Stimulated activated CD8-positive, alpha-beta memory T cell treated with anti-CD3 and anti-CD28 coated beads, Interleukin-15, amount 100 ng/mL, for 1 hour (primary cell): ENCODE measurements around the gene PRIMA1.
"Not testable (repeated sequence)": the region's sequence is repeated elsewhere in the genome, so short reads cannot be mapped to it uniquely, and the experiment has no call there.

Experiments used
- DNase-seq: peaks from one replicate; pipeline ENCODE4 v3.0.0-alpha.2; 2020; ENCODE audit warnings: low read depth

The PRIMA1 gene

DNA sequence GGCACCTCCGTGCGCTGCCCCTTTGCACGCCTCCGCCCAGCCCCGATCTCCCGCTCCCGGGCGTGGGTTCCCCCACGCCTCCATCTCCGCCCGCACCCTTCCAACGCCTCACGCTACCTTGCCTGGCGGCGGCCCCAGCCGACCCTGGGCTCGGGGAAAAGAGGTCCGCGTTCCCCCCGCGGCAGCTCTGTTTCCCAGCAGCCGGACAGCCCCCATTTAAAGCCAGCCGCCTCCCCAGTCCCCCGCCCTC, at the start of gene PRIMA1:
PRIMA1 (minus strand) TSS at position 193 of the 250 bp plus-strand sequence. CDS start 767 bp downstream, outside the sequence.
- no peak for DNase-seq

DNA sequence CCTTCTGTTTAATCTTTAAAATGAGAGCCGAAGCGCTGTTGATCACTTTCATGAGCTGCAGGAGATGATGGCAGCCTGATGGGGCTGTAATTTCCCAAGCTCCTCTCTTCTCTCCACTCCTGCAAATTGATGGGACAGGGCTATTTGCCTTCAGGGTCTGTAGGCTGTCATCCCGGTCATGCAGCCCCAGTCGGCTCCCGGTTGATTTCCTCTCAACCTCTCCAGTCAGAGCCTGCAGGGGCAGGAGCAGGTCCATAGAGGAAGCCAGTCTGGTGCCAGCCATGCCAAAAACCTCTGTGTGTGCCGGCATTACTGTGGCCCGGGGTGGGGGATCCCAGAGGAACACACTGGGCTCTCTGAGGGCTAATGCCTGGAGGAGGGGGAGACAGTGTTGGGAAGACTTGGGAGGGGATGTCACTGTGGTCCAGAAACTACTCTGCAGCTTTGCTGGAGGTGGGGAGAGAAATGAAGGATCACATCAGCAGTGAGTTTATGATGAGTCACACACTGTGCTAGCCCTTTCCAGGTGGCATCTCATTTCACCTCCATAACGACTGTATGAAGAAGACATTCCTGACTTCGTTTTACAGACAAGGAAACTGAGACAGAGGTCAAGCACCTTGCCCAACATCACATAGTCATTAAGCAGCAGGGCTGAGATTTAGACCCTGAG, 46.5 kb upstream of the PRIMA1 start:
- DNase-seq, result no peak

- no peak for DNase-seq
Observed at GRCh38 chr14:93832665-93833064, 44.4 kb upstream of the PRIMA1 start.

- DNase-seq, result no peak
Observed at GRCh38 chr14:93832081-93832480, 43.8 kb upstream of the PRIMA1 start.

- no peak for DNase-seq
Observed at GRCh38 chr14:93830753-93831461, 42.6 kb upstream of the PRIMA1 start.

GRCh38 chr14:93829839-93830481, 41.7 kb upstream of the PRIMA1 start:
- DNase-seq, result no peak

- no peak for DNase-seq
Observed at GRCh38 chr14:93825235-93825553, 36.9 kb upstream of the PRIMA1 start.

DNA sequence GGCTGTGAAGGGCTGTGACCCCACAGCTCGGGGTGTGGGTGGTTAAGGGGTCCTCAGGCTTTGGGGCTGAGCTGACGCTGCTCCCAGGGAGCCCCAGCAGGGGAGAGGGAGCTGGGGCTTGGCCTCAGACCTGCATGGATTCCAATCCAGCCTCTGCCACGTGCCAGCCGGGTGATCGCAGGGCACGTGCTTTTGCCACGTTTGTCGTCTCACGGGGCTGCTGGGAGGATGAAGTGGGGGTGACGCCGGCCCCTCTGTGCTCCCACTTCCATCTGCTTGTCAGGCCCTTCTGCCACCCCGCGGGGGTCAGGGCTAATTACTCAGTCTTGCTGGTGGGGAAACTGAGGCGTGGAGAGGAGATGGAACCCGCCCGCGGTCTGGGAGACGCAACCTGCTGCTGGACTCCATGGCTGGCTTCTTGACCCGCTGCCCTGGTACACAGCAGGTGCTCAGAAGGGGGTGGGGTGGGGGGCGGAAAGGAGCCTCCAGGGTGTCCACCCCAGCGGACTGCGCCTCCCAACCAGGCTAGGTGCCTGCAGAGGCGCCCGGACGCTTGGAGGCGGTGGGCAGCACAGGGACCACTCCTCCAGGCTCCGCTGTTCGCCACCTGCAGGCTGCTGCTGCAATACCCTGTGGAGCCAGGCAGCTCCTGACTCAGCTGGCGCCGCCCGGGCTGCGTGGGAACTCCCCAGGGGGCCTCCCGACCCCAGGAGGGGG, 36.4 kb upstream of the PRIMA1 start:
- no peak for DNase-seq

DNA sequence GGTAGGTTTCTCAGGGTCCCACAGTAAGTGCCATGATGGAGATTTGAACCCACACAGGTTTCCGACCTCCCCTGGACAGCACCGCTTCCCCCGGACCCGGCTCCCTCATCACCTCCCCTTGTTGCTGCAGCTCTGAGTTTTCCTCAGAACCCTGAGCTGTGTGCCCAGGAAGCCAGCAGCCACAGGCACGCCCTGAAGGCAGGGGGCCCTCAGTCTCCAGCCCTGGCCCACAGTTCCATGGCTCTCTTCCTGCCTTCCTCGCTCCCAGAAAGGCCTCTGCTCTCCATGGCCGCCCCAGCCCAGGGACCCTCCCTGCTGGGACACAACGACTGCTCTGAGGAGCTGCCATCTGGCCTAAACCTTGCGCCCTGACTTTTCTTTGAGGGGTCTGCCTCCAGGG, 35.8 kb upstream of the PRIMA1 start:
- DNase-seq, result no peak

- DNase-seq, result no peak
Observed at GRCh38 chr14:93821051-93821450, 32.8 kb upstream of the PRIMA1 start.

DNA sequence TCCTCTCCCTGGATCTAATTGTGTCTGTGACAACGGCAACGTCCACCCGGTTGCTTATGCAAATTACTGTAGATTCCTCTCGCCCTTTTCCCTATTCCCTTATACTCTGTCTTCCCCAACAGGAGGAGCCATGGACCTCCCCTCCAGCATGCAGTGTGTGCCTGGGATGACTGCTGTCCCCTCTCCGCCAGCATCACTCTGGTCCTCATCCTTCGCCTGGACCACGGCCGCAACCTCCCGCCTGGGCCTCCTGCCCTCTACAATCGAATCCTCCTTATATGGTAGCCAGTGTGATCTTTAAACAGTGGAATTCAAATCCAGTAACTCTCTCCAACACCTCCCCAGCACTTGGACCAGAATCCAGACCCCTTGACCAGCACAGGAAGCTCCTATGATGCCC, 30.6 kb upstream of the PRIMA1 start:
- DNase-seq, result no peak

DNA sequence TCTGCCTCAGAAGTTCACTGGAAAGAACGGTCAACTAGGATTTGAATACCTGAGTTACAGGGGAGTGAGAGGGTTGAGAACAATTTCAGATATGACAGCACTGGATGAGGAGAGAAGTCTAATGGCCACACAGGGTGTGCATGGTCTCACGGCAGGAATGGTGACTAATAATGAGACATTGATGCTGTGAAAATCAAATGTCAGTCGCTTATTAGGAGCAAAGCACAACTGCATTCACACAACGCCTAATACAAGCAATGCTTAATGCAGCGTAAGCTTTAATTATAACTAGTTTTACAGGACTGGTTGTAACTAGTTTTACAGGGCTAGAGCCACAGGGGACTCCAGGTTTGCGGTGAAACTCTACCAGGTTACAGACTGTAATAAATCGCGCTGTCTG, 23.4 kb upstream of the PRIMA1 start:
- no peak for DNase-seq

DNA sequence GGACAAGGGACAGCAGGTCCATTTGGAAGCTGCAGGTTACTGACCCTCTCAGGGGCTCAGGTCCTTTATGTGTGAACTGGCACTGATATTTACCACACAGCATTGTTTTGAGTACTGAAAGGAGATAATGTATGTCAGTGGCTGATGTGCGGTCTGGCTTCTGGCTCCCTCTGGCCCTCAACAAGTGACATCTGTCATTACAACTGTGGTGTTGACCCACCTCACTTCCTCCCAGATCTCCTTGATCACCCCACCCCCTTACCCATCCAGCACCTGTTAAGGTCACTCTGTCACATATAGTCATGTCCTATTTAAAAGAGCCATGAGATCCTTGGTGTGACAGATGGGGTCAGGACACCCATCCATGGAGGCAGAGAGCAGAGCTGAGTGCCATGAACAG, 22.7 kb upstream of the PRIMA1 start:
- DNase-seq, result no peak

GRCh38 chr14:93809491-93810420, 21.5 kb upstream of the PRIMA1 start:
- DNase-seq, result not testable (repeated sequence)

DNA sequence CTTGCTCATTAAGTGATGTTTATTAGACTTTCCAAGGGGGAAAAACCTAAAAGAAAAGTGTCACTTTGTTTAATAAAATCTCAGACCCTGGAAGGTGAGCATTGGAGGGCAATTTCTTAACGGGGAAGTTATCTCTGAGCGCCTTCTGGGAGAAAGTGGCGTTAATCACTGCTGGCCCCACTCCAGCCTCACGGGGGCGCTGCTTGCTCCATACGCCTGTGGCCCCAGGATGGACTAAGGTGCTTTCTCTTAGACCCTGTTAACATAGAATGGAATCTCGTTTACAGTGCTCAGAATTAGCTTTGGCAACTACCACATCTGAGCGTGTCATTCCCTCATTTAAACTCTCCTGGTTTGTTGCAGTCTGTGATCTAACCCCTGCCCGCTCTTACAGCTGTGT, 16.4 kb upstream of the PRIMA1 start:
- no peak for DNase-seq

GRCh38 chr14:93803408-93804318, 15.4 kb upstream of the PRIMA1 start:
- DNase-seq, result no peak

DNA sequence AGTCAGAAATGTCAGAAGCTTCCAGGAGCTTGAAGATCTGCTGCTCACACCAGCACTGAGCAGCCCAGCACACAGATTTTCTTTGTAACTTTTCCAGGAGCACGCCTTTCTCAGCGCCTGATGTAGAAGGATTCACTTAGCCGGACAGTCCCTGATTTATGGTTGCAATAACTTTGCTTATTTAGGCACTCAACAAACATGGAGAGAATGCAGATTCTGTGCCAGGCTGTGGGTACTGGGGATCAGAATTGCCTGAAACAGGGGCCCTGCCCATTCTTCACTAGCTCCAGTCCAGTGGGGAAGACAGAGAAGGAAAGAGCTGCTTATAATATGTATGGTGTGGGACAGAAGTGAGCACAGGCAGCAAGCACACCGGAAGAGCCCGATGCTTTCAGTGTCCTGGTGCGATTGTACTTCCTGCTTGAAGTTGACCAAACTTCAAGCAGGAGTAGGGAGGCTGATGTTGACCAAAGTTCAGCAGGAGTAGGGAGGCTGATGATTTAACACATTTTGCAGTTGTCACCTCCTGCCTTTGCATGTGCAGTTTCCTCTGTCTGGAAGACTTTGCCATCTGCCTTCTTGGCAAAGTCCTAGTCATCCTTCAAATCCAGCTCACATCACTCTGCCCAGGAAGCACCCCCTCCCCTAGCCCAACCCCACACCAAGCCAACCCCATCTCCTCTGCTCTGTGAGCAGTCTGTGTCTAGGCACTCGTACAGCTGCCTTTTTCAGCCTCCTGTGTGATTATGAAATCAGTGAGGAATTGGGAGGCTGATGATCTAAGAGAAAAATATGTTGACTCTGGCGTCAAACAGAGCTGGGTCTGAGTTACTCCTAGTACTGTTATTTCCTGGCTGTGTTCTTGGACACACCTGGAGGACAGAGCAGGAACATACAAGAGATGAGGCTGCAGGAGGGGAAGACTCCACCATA, 12.0 kb upstream of the PRIMA1 start:
- DNase-seq, result no peak

GRCh38 chr14:93799617-93799988, 11.3 kb upstream of the PRIMA1 start:
- no peak for DNase-seq

- no peak for DNase-seq
Observed at GRCh38 chr14:93797536-93797935, 9.3 kb upstream of the PRIMA1 start.

DNA sequence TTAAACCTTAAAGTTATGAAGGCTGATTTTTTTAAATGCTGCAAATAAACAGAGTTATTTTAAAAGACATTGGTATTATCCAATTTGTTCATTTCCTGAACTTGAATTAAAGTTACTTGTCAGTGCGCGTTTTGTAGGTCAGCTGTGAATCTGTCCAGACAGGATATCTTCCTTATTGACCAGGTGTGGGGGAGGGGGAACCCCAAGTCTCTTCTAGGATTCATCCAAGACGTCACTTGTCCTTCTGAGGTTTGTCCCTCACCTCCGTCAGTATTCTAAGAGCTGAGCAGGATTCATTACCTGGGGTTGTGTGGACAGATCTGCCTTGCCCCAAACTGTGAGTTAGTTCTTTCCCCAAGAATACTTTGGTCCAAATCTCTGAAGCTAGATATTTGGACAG, 8.8 kb upstream of the PRIMA1 start:
- no peak for DNase-seq
